ENCODE results near the gene VGLL4. TPM values are rescaled to one million over a fixed set of nuclear protein-coding genes. Genes with fewer than 3 reads are reported as not detected.

The VGLL4 gene
- total and polyA plus RNA-seq, 2 of the 4 experiments (the other 2 are of a cell fraction) = 26.2 to 35.4 TPM

GRCh38 chr3:11587766-11588165, 55.9 kb downstream of the VGLL4 start:
- BruUV-seq (replicated peaks) = no TSS peak
- Histone ChIP-seq H3K9ac (ENCODE audit: low read depth, low read length) (no peak overlapping the region), H3K36me3 (ENCODE audit: control insufficient read depth, insufficient read depth, low read length) (peaks cover 14% of the 10 kb centered on the region), H3K23ac (ENCODE audit: low read depth, low read length) (no peak overlapping the region; the same call in 1 of the 2 replicates), H2BK20ac (ENCODE audit: low read depth, low read length) (no peak overlapping the region), H3K4me3 (ENCODE audit: insufficient read depth, low read depth, low read length) (no peak overlapping the region), H3K4me2 (ENCODE audit: low read depth, low read length) (no peak overlapping the region), H4K91ac (ENCODE audit: insufficient read depth, low read depth, low read length) (no peak overlapping the region), H3K4ac (ENCODE audit: low read depth, low read length) (peak overlapping the region; percentile 6; the same call in 1 of the 2 replicates), H3K4me1 (ENCODE audit: control insufficient read depth, insufficient read depth, low read length) (peaks cover 55% of the 10 kb centered on the region), H2AFZ (replicated peaks; ENCODE audit: low read length, poor library complexity) (no peak overlapping the region), H3K79me1 (ENCODE audit: low read depth in 1 of 2, low read length in 2 of 2) (peaks cover 25 to 90% of the 10 kb centered on the region in 2 experiments), H3K9me1 (ENCODE audit: insufficient read depth, low read length) (peaks cover 49% of the 10 kb centered on the region), H3K56ac (ENCODE audit: extremely low read depth, insufficient read depth, low read length) (no peak overlapping the region), H4K8ac (ENCODE audit: low read depth in 2 of 2, low read length in 2 of 2) (0 out of 4 replicates have a peak overlapping the region, but pooled peaks of 1 of the 2 experiments have one; percentile 15), H3K18ac (ENCODE audit: low read depth, low read length) (peak overlapping the region; percentile 15; the same call in 1 of the 2 replicates), H2BK15ac (ENCODE audit: low read depth, low read length) (no peak overlapping the region), H3K14ac (replicated peaks; ENCODE audit: low read depth, low read length) (peak overlapping the region; percentile 47), H2AK5ac (ENCODE audit: low read depth, low read length) (0 out of 2 replicates have a peak overlapping the region, but pooled peaks have one; percentile 19), H2BK5ac (ENCODE audit: low read depth, low read length, poor library complexity, severe bottlenecking) (peak overlapping the region; percentile 18), H2AK9ac (replicated peaks; ENCODE audit: low read depth, low read length, poor library complexity) (no peak overlapping the region), H3K9me3 (ENCODE audit: control insufficient read depth, insufficient read depth, low read length) (no peaks in the 10 kb centered on the region), H4K5ac (ENCODE audit: low read depth, low read length) (no peak overlapping the region), H4K20me1 (ENCODE audit: insufficient read depth, low read length) (peaks cover 56% of the 10 kb centered on the region), H3K27me3 (ENCODE audit: control insufficient read depth, insufficient read depth, low read length) (no peaks in the 10 kb centered on the region), H2BK120ac (ENCODE audit: low read depth, low read length) (no peak overlapping the region), H3K27ac (ENCODE audit: insufficient read depth, low read length) (no peak overlapping the region)
- intact Hi-C loops (cut with micrococcal nuclease) = no loop called here
- dilution Hi-C loops (cut with HindIII; ENCODE audit: low sequenced_read_pairs, unreplicated experiment) = no loop called here
- DNase-seq (no peak), ATAC-seq (ENCODE audit: low read depth) (no peak)
- CTCF ChIA-PET = no interaction called here
- 93% methylated on average over 9 of the region's 12 CpGs; no CpG with 5 or more reads in 1 of the 2 experiments for WGBS, 2 experiments (ENCODE audit: extremely low coverage in 2 of 2, insufficient read length in 1 of 2)
- no peak for TF ChIP-seq BHLHE40 (IDR thresholded peaks at IDR 0.05; ENCODE audit: low read depth, low read length)
- no peak for TF ChIP-seq SMC3 (IDR thresholded peaks at IDR 0.05; ENCODE audit: low read depth, low read length)
- TF ChIP-seq USF2 (IDR thresholded peaks at IDR 0.05; ENCODE audit: low read depth, low read length) = no peak
- no peak for TF ChIP-seq MXI1 (IDR thresholded peaks at IDR 0.05; ENCODE audit: borderline replicate concordance, low read depth, low read length)
- in situ Hi-C loops (cut with MboI; ENCODE audit: low sequenced_read_pairs) = no loop called here
- POLR2A ChIA-PET (ENCODE audit: unreplicated experiment) = no interaction called here

Data from IMR-90 (cell line).